HG03045 (cell line): ENCODE measurements around the gene S1PR4.
"Not testable (repeated sequence)": the region's sequence is repeated elsewhere in the genome, so short reads cannot be mapped to it uniquely, and the experiment has no call there.

ENCODE experiments used
- ATAC-seq: cut with Tn5 transposase; IDR thresholded peaks from one replicate; pipeline ENCODE4 v1.9.1; 2021; ENCODE audit warnings: mild to moderate bottlenecking, moderate library complexity; ENCODE audit not compliant: unreplicated experiment

Gene S1PR4

GRCh38 chr19:3210347-3211017 lies 31.9 kb downstream of the S1PR4 start:
- ATAC-seq = no peak

- no peak for ATAC-seq
Measured at GRCh38 chr19:3211191-3211590, 32.6 kb downstream of the S1PR4 start.

GRCh38 chr19:3213159-3213558 lies 34.6 kb downstream of the S1PR4 start:
- ATAC-seq = no peak

GRCh38 chr19:3216874-3217273 lies 38.3 kb downstream of the S1PR4 start:
- no peak for ATAC-seq

GRCh38 chr19:3220576-3220975 lies 42.0 kb downstream of the S1PR4 start:
- no peak for ATAC-seq

- ATAC-seq = not testable (repeated sequence)
Measured at GRCh38 chr19:3221576-3221975, 43.0 kb downstream of the S1PR4 start.

- ATAC-seq = no peak
Measured at GRCh38 chr19:3222709-3223108, 44.1 kb downstream of the S1PR4 start.

GRCh38 chr19:3224346-3225168 lies 46.0 kb downstream of the S1PR4 start, which contains the start of gene CELF5:
TSS of gene CELF5 (plus strand) at chr19:3224661. CDS start at chr19:3224740, 79 bp downstream.
- ATAC-seq = no peak

- ATAC-seq = no peak
Measured at GRCh38 chr19:3225169-3225485, 46.6 kb downstream of the S1PR4 start.

GRCh38 chr19:3225677-3226093 lies 47.1 kb downstream of the S1PR4 start:
- no peak for ATAC-seq

GRCh38 chr19:3227054-3227626 lies 48.6 kb downstream of the S1PR4 start:
- ATAC-seq = no peak

- no peak for ATAC-seq
Measured at GRCh38 chr19:3229346-3229743, 50.8 kb downstream of the S1PR4 start.
